ENCODE data around the gene NMNAT1. TPM values are rescaled to one million over a fixed set of nuclear protein-coding genes. Genes with fewer than 3 reads are reported as not detected.
"Not testable (repeated sequence)": the region's sequence is repeated elsewhere in the genome, so short reads cannot be mapped to it uniquely, and the experiment has no call there.

NMNAT1 gene
- total RNA-seq, 1 donor = 5.4 TPM

- DNase-seq (ENCODE audit: low read depth in 2 of 3, low spot score in 2 of 3) = no peak
These were observed 63.9 kb downstream of the NMNAT1 start for GRCh38 chr1:10007169-10007568.

GRCh38 chr1:10014016-10014415 lies 70.7 kb downstream of the NMNAT1 start:
- DNase-seq (ENCODE audit: low read depth in 2 of 3, low spot score in 2 of 3) = no peak

- DNase-seq (ENCODE audit: low read depth in 2 of 3, low spot score in 2 of 3) = no peak
These were observed 76.3 kb downstream of the NMNAT1 start for GRCh38 chr1:10019561-10019960.

GRCh38 chr1:10020086-10020485 lies 76.8 kb downstream of the NMNAT1 start:
- no peak for DNase-seq (ENCODE audit: low read depth in 2 of 3, low spot score in 2 of 3)

GRCh38 chr1:10020678-10021077 lies 77.4 kb downstream of the NMNAT1 start:
- not testable (repeated sequence) for DNase-seq (ENCODE audit: low read depth in 2 of 3, low spot score in 2 of 3)

- not testable (repeated sequence) for DNase-seq (ENCODE audit: low read depth in 2 of 3, low spot score in 2 of 3)
These were observed 78.7 kb downstream of the NMNAT1 start for GRCh38 chr1:10021992-10022391.

GRCh38 chr1:10022656-10023055 lies 79.4 kb downstream of the NMNAT1 start:
- no peak for DNase-seq (ENCODE audit: low read depth in 2 of 3, low spot score in 2 of 3)

GRCh38 chr1:10025354-10025753 lies 82.1 kb downstream of the NMNAT1 start:
- no peak for DNase-seq (ENCODE audit: low read depth in 2 of 3, low spot score in 2 of 3)

- DNase-seq (ENCODE audit: low read depth in 2 of 3, low spot score in 2 of 3) = no peak
These were observed 83.8 kb downstream of the NMNAT1 start for GRCh38 chr1:10027027-10027426.

GRCh38 chr1:10028956-10029500 lies 85.8 kb downstream of the NMNAT1 start:
- not testable (repeated sequence) for DNase-seq (ENCODE audit: low read depth in 2 of 3, low spot score in 2 of 3)

- DNase-seq (ENCODE audit: low read depth in 2 of 3, low spot score in 2 of 3) = no peak
These were observed 88.2 kb downstream of the NMNAT1 start for GRCh38 chr1:10031461-10031860.

- peak; percentile 99 for DNase-seq (ENCODE audit: low read depth in 2 of 3, low spot score in 2 of 3)
These were observed 89.5 kb downstream of the NMNAT1 start, which contains the start of gene UBE4B for GRCh38 chr1:10032590-10033358. Gene UBE4B, plus strand, starts transcription at chr1:10032958. Its CDS starts 713 bp downstream, at chr1:10033671.

- peak in 1 of 3 donors; percentile 35 for DNase-seq (ENCODE audit: low read depth in 2 of 3, low spot score in 2 of 3)
These were observed 90.1 kb downstream of the NMNAT1 start for GRCh38 chr1:10033359-10033845.

Small RNA genes within 50 kb of the gene (small RNA-seq; reads per million reads assigned to genes)
- 0.27 reads per million for gene MIR5697

Other genes with a start within 250 kb of the NMNAT1 start
- 89.9 TPM for gene CLSTN1, start 119.5 kb upstream of the NMNAT1 start, total RNA-seq
- gene CTNNBIP1, start 33.2 kb upstream of the NMNAT1 start, total RNA-seq = 36.6 TPM
- 9.4 TPM for gene LZIC, start 84 bp upstream of the NMNAT1 start, total RNA-seq
- gene RBP7, start 53.8 kb downstream of the NMNAT1 start, total RNA-seq = not detected
- gene UBE4B, start 89.5 kb downstream of the NMNAT1 start, total RNA-seq = 38.5 TPM